Activated T-cell treated with anti-CD3 and anti-CD28 coated beads, Interleukin-2, amount 50 U/mL, for 1 hour (primary cell): Measurements from ENCODE around the gene ING3.

Experiments used
- DNase-seq: peaks from one replicate; pipeline ENCODE4 v3.0.0-alpha.2; 2020

ING3 gene, protein sequence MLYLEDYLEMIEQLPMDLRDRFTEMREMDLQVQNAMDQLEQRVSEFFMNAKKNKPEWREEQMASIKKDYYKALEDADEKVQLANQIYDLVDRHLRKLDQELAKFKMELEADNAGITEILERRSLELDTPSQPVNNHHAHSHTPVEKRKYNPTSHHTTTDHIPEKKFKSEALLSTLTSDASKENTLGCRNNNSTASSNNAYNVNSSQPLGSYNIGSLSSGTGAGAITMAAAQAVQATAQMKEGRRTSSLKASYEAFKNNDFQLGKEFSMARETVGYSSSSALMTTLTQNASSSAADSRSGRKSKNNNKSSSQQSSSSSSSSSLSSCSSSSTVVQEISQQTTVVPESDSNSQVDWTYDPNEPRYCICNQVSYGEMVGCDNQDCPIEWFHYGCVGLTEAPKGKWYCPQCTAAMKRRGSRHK

DNA sequence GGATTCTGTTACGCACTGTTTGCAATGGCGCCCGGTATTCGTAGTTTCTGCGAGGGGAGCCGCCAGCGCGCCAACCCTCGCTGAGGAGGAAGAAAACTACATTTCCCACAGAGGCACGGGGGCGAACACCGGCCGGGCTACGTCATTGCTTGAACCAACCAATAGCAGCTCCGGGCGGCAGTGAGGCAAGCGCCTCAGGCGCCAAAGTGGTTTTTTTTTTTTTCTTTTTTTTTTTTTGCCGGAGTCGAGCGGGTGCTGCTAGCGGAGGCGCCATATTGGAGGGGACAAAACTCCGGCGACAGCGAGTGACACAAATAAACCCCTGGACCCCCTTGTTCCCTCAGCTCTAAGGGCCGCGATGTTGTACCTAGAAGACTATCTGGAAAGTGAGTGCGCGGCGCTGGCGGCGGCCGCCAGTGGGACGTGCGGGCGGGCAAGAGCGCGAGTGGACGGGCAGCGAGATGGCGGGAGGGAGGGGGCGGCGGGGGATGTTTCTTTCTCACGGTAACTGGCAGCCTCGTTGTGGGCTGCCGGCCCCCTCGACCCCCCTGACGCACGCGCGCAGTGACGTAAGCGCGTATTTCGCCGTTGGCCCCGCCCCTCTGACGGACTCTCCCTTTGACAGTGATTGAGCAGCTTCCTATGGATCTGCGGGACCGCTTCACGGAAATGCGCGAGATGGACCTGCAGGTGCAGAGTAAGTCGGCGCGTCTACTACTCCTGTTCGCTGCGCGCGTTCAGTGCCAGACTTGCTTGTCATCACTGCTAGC, at the start of gene ING3:
Gene ING3, plus strand, starts transcription at position 239 of the 770 bp plus-strand sequence. Its CDS starts 120 bp downstream, at position 359.
- DNase-seq, result peak; percentile 99

DNA sequence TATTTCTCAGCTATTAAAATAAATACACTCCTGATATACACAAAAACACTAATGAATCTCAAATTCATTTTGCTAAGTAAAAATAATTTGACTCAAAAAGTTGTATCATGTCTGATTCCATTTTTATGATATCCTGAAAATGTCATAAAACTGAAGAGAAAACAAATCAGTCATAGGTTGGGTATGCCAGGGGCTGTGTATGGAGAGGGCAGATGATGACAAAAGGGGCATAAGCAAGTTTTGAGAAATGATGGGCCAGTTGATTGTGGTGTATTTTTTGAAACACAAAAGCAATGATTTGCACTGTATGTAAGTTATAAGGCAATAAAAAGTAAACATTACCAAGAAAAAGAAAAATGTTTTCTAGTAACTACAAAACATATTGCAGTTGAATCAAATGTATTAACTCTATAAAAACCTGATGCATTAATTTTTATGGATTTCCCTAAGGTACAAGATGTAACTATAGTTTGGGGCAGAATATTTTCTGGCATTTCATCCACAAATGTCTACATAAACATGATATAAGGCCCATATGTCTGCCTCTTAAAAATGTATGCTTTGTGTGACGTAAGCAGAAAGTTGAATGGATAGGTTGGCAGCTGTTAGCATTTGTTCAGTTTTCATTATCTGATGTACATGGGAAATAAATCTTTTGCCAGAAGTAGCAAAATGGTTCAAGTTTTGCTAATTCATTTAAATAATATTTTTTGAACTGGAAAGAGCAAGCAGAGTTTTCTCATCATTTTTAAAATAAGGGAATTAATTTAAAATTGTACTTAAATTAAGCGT, 35.1 kb upstream of the ING3 start:
- DNase-seq, result no peak

GRCh38 chr7:120916121-120916520, 34.5 kb upstream of the ING3 start:
- DNase-seq, result no peak

- DNase-seq, result no peak
Measured at GRCh38 chr7:120916538-120916937, 34.0 kb upstream of the ING3 start.

DNA sequence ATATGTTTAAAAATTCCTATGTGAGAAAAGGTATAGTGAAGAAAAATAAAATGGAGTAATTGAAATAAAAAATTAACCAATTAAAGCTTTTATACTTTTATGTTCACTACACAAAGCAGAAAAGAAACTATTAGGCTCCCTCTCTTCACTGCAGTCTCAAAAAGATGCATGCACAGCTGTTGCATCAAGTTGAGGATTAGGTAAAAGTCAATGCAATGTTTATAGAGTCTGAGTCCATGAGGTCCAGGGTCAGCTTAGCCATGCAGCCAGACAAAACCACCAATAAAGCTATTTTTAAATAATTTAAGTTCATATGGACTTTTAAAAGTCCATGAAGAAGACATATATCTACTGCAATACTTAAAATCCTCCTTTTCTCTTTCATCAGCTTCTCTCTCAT, 31.1 kb upstream of the ING3 start:
- DNase-seq, result no peak

GRCh38 chr7:120920034-120920433, 30.5 kb upstream of the ING3 start:
- DNase-seq, result no peak

GRCh38 chr7:120920591-120921274, 29.8 kb upstream of the ING3 start:
- no peak for DNase-seq

DNA sequence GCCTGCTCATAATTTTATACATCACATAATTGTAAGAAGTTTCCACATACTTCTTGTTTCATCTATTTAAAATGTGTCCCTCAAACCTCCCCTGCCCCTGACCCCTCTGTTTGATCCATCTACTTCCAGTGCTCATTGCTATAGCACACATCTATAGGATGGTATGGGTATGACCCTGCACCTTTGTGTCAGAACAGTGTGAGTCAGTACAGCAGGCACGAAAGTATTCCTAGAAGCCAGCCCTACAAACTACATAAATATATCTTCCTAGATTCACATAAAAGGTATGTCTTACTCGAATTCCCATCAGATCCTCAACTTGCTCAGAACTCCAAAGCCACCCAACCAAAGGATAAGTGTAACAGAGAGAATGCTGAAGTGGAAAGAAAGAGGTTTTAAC, 25.7 kb upstream of the ING3 start:
- no peak for DNase-seq

- no peak for DNase-seq
Measured at GRCh38 chr7:120925392-120925791, 25.2 kb upstream of the ING3 start.

GRCh38 chr7:120926943-120927346, 23.6 kb upstream of the ING3 start:
- no peak for DNase-seq

DNA sequence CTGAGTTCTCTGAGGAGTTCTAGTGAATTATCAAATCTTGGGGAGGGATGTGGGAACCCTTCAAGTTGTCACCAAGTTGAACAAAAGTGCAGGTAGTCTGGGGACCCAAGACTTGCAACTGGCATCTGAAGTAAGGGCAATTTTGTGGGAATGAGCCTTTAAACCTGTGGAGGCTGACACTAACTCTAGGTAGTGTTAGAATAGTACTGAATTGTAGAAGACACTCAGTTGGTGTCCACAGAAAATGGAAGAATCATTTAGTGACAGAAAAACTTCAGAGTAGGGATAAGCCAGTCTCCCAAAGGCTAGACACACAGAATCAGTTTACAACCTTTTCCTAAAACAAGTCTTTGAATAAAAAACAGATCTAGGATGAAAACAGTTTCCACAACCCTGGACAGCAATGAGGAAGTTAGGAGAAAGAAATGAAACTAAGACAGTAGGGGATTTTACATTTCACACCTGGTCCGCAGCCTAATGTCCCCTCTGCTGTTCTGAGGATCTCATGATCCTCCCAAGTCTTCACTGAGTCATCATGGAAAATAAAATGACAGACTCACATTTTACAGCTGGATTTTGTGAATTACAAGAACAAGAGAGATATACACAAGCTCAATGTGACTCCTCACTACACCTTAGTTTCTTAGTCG, 23.0 kb upstream of the ING3 start:
- no peak for DNase-seq

- DNase-seq, result no peak
Measured at GRCh38 chr7:120931243-120931642, 19.3 kb upstream of the ING3 start.

DNA sequence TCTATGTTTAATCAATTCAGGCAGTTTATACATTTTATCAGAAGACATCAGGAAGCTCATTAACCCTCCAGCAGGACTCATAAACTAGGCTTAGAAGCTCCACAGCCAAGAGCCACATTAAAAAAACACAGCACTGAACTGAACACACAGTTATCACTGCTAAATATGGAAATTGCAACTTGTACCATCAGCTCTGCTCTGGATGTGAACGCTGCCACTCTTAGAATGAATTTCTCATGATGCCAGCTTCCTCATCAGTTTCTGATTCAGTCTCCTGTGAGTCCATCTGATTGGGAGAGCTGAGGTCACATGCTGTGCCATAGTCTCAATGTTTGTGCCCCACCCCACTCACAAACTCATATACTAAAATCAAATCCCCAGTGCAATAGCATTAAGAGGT, 17.1 kb upstream of the ING3 start:
- DNase-seq, result no peak

- DNase-seq, result no peak
Measured at GRCh38 chr7:120939345-120939744, 11.2 kb upstream of the ING3 start.

- no peak for DNase-seq
Measured at GRCh38 chr7:120941064-120941463, 9.5 kb upstream of the ING3 start.

- DNase-seq, result no peak
Measured at GRCh38 chr7:120941856-120942255, 8.7 kb upstream of the ING3 start.

DNA sequence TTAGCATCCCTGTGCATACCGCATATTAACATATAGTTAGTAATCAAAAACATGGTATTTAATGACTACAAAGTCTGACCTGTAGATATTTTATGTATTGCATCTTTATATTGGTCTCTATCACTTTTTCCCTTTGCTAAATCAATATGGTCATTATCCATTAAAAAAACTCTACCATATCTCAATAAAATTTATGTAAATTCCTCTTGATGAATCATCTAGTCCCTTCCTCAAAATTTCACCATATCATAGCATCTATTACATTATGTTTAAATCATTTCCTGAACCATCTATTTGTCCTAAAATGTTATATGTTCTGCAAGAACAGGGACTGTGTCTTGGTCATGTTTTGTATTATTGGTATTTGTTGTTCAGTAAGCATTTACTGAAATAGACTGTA, 7.7 kb upstream of the ING3 start:
- DNase-seq, result no peak

GRCh38 chr7:120944826-120945562, 5.6 kb upstream of the ING3 start:
- no peak for DNase-seq

DNA sequence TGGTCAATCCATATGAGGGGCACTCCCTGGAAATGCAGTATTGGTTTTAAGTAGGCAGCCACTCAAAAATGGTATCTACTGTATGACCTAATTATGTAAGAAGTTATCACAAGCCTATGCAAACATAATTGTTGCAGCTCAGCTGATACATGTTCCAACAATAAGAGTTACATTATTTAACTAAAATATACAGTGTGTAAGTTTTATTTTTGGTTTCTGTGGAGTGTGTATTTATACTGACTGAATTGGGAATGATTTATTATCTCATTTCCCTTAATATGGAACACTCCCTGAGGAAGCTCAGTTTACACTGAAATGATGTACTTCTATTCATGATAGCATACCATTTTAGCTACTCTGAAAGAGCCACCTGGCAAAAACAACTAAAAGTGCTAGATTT, 2.6 kb upstream of the ING3 start:
- no peak for DNase-seq

- DNase-seq, result no peak
Measured at GRCh38 chr7:120949393-120949911, 1.1 kb upstream of the ING3 start.

DNA sequence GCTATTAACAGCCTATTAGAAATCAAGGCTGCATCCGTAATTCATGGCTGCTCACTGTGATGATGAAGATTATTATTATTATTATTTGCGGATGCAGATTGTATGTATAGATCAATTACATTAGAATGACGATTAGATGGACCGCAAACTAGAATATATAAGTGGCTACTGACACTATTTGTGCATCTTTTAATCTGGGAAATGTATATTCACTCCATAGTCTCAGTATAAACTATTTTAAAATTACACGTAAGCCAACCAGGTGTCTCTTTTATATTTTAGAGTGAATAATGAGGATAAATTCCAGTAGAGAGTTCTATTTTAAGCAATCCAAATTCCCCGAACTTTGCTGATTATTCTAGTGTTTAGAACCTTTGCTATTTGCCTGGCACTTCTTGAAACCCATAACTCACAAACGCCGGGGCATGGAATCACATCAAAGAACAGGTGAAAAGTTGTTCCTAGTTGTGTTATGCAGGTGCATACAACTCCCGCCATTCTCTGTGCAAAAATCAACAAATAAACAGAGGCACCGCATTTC, 509 bp upstream of the ING3 start:
- no peak for DNase-seq
